ENCODE measurements around the gene NHLRC1.

DNA sequence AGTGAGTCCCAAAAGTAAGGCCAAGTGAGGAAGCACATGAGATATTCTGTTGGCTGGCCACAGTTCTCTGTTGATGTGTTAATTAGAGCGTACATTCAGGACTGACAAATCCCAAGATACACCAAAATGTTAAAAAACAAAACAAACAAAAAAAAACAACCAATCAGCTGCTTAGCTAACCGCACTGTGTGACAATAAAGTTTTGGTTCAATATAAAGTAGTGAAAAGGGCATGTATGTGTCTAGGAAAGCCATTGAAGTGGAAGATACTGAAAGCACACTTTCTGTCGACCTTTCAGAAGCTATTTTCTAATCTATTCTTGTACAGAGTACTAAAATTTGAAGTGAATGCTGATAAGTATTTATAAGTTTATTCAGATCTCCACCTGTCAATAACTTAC, 26.1 kb downstream of the NHLRC1 start:
- no peak for TF ChIP-seq POLR2A (IDR thresholded peaks at IDR 0.05; ENCODE audit: low read length)
- no peak for TF ChIP-seq GATA1 (IDR thresholded peaks at IDR 0.05; ENCODE audit: low read depth, low read length)
